ENCODE measurements around the gene WDTC1.

GRCh38 chr1:27350663-27351540 lies 116.5 kb downstream of the WDTC1 start:
- TF ChIP-seq CTCF (IDR thresholded peaks at IDR 0.05; ENCODE audit: low read depth, low read length) (no peak), EZH2phosphoT487 (IDR thresholded peaks at IDR 0.05; ENCODE audit: low read depth) (no peak)

All from OCI-LY3 (cell line).